OCI-M2 (cell line): ENCODE measurements around the gene TIMP3.
"Not testable (repeated sequence)": the region's sequence is repeated elsewhere in the genome, so short reads cannot be mapped to it uniquely, and the experiment has no call there.

Experiments used
- DNase-seq: peaks from one replicate; lab custom pipeline; 2025; ENCODE audit not compliant: unreplicated experiment; lab: John Stamatoyannopoulos, UW

Gene TIMP3

DNA sequence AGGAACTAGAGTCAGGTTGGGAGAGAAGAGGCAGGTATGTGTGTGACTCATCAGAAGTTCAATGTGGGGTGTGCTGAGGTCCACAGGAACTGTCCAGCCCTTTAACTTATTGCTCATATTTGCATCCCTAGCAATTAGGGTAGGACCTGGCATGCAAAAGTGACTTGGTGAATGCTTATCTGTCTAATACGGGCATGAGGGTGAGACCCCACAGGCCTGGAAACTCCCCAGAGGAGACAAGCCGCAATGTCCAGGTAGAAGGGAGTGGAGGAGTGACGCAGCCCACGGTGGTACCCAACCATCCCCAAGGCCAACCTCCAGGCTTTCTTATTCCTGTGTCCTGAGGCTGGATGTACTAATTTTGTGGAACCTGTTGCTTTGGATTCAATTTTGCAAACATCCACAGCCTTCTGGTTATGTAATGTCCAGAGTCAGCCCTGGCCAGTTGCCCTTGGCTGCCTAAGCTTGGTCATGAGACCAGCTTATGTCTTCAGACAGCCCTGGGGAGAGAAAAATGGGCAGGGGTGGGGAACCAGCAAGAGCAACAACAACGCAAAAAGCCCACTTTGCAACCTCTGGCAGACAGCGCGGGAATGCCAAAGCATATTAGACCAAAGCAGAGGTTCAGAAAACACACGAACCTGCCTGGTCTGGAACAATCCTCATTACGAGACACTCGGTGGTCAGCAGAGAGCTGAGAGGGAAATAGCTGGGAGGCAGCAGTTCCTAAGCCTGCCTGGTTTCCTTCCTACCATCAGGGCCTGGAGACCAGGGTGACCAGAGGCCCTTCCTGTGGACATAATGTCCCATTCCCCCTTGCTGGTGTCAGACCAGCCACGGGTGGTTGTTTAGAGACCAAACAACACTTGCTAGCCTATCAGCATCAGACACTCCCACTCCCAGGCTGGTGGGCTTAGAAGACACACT is 49.3 kb downstream of the TIMP3 start:
- DNase-seq: no peak

DNA sequence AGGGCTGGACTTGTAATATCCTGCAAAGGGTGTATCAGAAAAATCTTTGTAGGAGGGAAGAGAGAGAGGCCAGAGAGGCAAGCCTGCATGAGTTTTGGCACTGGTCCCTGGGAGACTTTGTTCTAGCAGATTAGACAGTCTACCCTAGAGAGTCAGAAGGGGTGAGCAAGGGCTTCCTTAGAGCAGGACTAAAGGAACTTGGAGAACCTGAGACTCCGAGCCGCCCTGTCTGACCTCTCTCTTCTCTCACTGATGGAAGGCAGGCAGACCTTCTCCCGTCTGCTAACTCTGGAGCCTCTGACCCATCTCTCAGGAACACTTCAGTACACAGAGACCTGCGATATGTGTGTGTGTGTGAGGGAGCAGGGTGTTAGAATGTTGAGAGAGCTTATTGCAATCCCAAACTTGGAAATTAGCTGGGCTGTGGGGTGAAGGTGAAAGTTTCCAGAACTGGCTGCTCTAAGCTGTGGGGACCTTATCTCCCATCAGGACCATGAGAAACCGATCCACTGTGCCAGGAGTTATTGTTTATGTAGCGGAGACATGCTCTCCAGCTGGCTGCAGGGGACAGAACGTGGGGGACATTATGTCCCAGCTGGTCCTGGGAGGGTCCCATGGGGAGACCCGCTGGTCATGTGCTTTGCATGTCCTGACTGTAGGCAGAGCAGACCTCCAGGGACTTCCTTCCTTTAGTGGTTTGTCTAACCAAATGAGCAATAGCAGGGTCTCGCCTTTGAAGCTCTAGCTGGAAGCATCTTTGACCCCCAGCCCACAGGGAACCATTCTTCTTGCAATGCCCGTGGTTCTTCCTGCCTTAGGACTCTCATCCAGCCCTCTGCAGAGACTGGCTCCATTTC is 51.1 kb downstream of the TIMP3 start:
- DNase-seq: no peak

DNA sequence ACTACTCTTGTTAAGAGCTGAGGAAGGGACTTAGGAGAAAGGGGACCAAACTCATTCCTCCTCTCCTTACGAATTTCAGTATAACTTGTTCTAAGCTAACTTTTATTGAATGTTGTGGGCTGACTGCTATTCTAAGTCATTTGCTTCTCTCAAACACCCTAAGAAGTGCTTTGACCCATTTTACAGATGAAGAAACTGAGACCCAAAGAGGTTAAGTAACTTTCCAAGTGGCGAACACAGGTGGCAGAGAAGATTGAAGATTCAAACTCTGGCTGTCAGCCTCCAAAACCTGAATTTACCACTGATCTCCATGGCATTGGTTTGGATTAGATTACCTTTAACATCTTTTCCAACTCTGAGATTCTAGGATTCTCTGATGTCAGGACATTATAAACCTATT is 52.2 kb downstream of the TIMP3 start:
- no peak for DNase-seq

DNA sequence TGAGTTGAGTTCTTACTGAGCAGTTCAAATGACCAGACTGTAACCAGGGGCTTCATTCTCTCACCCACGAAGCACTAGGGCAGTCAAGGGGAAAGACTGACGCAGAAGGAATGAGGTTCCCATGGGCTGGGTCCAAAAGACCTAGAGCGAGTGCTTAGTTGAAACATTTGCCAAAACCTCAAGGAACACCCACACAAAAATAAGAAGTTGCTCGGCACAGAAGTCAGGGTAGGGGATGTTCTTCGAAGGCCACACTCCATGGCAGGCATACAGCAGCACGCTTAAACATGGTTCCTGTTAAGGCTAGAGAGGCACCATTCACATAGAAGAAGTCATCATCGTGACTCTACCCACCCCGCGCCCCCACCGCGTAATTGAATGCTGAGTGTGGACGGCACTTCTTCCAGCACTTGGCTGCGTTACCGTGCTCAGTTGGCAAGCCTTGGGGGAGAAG is 52.9 kb downstream of the TIMP3 start:
- DNase-seq: no peak

DNA sequence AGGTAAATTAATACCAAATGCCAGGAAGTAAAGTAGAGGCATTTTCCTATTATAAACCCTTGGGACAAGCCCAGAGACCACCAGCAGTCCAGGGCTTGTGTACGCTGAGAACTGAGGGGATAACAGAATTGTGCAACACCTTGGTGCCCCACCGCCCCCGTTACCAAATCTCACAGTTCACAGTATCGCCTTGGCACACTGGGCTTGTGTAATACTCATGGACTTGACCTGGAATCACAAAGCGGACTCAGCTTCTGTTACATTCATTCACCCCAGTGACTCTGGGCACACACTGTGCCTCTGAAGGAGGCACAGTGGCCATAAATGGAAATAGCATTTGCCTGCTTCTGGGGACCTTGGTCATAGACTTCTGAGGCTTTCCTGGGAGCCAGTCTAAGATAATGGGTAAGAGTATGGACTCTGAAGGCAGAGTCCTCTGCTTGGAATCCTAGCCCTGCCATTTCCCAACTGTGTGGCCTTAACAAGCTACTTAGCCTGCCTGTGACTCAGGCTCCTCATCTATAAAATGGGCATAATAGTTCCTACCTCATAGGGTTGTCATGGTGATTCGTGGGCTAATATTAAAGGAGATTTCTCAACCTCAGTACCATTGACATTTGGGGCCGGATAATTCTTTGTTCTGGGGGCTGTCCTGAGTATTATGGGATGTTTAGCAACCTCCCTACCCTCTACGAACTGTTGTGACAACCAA is 53.7 kb downstream of the TIMP3 start:
- no peak for DNase-seq

DNA sequence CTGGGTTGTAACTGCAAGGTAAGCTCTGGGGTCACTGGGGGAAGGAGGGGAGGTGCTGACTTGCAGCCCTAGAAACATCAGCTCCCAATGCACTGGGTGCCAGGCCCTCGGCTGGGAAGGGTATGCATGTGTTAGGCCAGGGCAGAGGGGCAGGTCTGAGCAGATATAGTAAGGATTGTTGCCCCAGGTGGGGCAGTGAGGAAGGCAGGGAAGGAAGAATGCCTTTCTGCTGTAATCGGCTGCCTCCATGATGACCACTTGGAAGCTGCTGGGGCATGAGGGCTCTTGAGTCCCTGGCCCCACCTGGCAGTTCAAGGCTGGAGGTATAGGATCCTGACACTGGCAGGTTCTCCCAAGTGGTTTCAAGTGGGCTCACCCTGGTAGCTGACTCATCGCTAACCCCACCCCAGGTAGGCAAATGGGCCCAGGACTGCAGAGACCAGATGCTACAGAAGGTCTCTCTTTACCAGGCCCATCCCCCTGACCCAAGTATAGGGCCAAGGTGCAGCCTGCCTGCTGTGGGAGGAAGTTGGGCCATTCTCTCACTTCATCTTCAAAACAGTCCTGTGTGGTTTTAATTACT is 56.7 kb downstream of the TIMP3 start:
- DNase-seq: no peak

DNA sequence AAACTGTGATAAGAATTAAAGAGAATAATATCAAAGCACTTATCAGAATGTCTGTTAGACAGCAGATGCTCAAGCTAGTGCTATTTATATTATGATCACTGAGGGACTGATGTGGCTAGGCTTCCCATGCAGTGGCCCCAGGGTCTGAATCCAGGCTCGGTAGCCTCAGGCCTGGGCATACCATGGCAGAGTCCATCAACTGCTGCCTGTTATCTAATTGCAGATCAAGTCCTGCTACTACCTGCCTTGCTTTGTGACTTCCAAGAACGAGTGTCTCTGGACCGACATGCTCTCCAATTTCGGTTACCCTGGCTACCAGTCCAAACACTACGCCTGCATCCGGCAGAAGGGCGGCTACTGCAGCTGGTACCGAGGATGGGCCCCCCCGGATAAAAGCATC is 57.5 kb downstream of the TIMP3 start:
- DNase-seq: no peak

DNA sequence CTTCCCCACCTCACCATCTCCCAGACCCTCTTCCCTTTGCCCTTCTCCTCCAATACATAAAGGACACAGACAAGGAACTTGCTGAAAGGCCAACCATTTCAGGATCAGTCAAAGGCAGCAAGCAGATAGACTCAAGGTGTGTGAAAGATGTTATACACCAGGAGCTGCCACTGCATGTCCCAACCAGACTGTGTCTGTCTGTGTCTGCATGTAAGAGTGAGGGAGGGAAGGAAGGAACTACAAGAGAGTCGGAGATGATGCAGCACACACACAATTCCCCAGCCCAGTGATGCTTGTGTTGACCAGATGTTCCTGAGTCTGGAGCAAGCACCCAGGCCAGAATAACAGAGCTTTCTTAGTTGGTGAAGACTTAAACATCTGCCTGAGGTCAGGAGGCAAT is 58.2 kb downstream of the TIMP3 start:
- no peak for DNase-seq

DNA sequence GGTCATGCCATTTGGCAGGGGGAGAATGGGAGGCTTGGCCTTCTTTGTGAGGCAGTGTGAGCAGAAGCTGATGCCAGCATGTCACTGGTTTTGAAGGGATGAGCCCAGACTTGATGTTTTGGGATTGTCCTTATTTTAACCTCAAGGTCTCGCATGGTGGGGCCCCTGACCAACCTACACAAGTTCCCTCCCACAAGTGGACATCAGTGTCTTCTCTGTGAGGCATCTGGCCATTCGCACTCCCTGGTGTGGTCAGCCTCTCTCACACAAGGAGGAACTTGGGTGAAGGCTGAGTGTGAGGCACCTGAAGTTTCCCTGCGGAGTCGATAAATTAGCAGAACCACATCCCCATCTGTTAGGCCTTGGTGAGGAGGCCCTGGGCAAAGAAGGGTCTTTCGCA is 59.8 kb downstream of the TIMP3 start:
- DNase-seq: no peak

DNA sequence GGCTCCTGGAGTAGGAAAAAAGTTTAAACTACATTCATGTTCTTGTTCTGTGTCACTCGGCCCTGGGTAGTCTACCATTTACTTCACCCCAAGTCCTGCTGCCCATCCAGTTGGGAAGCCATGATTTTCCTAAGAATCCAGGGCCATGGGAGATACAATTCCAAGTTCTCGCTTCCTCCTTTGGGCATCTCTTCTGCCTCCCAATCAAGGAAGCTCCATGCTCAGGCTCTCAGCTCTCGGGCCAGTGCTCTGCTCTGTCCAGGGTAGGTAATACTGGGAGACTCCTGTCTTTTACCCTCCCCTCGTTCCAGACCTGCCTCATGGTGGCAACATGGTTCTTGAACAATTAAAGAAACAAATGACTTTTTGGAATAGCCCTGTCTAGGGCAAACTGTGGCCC is 60.6 kb downstream of the TIMP3 start:
- DNase-seq: no peak

DNA sequence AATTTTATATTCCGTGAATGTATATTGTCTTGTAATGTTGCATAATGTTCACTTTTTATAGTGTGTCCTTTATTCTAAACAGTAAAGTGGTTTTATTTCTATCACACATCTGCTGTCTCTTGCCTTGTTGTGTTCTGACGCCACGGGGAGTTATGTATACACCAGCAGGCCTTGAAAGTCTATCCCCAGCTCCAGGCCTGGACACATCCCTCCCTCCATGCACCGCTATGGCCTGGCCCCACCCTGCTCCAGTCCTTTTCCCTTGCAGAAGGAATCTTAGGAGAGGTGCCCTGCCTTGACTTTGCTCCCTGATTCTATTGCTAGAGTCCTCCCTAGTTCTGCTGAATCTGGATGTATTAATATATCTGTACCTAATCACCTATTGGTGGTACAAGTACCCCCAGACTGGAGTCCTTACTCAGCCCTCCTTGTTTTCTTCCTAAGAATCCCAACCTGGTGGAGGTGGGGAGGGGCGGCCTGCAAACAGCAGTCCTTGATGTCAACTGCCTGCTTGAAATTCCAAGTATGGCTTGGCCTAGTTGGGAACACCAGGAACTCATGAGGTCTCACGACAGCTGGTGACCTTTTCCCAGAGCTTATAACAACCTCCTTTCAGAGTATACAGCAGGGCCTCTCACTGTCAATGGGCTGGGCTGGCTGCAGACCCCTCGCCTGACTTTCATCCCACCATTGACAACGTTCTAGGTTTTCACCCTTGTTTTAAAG is 61.6 kb downstream of the TIMP3 start:
- DNase-seq: no peak

DNA sequence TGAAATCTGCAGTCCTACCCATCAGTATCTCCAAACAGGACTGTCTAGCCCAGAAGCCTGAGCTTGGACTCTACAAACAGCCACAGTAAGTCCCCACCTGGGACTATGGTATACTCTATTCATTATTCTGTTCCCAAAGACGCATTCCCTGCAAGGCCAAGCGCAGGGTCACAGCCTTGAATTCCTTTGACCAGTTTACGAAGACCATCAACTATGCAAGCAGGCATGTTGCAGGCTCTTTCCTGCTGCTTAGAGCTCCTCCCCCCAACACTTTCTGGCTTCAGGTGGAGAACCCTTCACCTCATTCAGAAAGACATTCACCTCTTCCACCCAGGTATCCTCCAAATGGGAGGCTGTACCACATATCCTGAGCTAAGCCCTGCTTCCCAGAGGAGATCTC is 62.5 kb downstream of the TIMP3 start:
- DNase-seq: no peak

DNA sequence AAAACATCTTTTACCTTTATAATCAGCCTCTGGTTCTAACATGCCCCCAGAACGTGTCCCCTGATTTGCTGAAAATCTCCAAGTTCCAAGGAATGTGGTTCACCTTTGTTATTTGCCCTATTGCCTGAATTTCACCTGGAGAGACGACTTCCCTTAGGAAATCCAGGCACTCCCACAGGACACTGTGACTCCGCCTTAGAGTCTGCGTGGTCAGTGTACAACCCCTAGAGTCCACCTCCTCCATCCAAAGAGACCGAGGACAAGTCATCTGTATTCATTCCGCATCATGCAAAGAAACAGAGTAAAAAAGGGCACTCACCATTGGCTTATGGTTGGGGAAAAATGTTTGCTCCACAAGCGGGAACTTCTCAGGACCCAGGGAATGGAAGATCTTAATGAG is 63.1 kb downstream of the TIMP3 start:
- no peak for DNase-seq

DNA sequence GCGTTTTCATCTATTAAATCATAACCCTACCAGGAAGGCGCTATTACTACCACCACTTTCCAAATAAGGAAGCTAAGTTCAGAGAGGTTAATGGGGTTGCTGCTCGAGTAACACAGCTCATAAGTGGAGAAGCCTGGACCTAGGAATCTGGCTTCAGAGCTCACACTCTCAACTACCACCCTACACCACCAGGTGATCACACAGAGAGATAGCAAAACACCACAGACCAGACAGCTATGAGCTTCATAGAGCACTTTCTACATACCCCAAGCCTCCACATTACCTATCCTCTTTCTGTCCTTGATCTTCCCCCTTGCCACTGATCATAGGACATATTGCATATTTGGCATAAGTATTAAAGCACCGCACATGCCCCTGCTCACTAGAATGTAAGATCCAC is 65.4 kb downstream of the TIMP3 start:
- no peak for DNase-seq

DNA sequence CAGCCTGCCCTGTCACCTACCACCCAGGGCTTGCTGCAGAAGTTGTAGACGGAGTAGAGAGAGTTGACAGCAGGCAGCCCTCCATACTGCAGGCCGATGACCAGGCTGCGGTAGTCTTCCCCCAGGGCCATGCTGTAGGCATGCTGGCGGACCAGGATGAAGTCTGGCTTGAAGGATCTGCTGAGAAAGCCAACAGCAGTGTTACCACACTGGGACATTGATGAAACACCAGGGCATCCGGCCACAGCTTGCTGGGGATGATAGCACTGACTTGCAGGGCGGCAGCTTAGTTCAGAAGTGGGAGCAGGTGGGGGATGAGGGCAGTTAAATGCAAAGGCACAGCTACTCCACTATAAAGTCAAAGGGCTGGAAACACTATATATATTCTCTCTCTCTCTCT is 67.4 kb downstream of the TIMP3 start:
- no peak for DNase-seq

DNA sequence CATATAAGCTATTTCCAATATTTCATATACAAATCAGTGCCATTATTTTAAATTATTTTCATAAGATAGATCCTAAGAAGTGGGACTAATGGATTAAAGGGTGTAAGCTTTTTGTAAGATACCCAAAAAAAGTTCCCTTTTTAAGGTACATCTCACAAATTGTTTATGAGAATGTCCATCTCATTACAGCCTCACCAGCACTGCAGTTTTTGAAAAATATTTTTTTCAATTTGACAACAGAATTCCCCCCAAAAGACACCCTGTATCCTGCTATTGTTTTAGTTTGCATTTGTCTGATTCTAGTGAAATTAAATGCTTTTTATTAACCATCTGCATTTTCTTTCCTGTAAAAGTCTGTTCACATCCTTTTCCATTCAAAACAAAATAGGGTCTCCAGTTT is 69.0 kb downstream of the TIMP3 start:
- DNase-seq: no peak

DNA sequence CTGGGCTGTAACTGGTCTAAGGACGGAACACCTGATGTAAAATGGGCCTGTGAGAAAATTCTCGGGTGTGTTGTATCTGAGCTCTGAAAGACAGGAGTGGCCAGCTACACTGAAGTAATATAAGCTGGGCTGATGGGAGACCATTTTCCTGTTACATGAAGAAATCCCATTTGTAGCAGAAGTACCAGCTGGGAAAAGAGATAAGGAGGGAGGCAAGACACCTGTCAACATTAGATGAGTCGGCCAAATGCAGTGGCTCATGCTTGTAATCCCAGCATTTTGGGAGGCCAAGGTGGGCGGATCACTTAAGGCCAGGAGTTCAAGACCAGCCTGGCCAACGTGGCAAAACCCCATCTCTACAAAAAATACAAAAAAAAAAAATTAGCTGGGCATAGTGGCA is 72.1 kb downstream of the TIMP3 start:
- not testable (repeated sequence) for DNase-seq

DNA sequence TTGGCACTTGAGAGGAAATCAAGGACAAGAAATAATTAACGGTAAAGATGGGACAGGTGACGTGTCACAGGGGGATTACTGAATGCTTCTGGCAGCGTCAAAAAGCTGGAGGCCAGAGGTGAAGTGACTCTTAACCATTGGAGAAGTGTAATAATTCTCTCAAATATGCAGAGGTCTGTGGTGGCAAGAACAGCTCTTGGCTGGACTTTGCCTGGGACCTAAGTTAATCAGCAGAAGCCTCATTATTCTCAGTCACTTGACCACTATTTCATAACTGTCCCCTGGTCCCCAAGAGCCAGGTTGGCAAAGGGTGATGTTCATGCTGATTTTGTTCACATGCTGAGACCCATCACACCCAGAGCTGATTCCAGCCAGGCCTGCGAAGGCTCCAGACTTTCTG is 72.9 kb downstream of the TIMP3 start:
- no peak for DNase-seq

DNA sequence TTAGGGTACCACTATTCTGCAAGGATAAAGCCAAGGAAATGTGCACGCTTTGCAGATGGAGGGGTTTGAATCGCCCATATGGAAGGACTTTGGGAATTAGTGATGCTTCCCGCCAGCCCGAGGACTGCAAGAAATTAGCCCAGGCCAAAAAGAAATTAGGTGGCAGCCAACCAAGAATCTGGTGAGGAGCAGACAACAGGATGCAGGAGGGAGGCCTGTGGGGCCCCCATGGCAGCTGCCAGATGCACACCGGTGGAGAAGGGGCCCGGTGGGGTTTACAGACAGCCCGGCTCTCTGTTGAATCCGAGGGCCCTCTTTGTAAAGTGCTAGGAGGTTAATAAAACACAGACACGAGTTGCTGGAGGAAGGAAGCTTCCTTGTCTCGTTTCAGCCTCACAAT is 73.5 kb downstream of the TIMP3 start:
- no peak for DNase-seq

DNA sequence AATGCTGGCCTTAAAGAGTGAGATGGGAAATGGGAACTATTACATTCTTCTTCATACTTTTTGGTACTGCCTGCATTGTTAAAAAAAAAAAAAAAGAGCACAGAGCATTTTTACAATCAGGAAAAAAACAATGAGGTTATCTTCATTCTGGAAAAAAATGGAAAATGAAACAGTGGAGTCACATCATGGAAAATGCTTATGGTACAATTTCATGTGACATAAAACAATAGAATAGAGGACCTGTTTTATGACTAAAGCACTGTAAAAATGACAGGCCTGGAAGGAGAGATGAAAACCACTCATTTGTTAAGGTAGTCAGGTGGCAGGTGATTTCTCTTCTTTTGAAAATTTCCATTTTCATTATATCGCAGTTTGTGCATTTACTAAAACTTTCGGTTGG is 75.0 kb downstream of the TIMP3 start:
- no peak for DNase-seq
